GM10266 (cell line): ENCODE data around the gene CFI.

Experiments used
- DNase-seq: peaks from one replicate; pipeline ENCODE4 v3.0.0; 2012; ENCODE audit errors: extremely low spot score
- TF ChIP-seq, protein P1 (sequence below): IDR thresholded peaks from 2 replicates; pipeline ENCODE4 v1.5.1; 2012; ENCODE audit warnings: mild to moderate bottlenecking, low read depth; ENCODE audit not compliant: control insufficient read depth, insufficient read depth; ENCODE audit errors: missing control alignments

The CFI gene

DNA sequence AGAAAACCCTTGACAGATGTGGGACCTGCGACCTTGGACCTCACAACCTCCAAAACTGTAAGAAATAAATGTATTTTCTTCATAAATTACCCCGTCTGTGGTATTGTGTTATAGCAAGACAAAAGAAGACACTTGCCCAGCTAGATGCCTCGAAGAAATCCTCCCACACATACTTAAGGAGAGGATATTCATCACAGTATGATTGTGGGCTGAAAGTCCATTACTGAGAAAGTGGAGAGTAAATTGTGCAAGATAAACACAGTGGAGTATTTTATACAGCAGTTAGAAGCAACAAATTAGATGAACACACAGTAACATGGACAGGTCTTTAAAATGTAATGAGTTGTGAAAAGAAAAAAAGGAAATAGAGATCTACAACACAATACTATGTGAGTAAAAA lies 46.1 kb downstream of the CFI start:
- no peak for DNase-seq
- TF ChIP-seq, protein P1, sequence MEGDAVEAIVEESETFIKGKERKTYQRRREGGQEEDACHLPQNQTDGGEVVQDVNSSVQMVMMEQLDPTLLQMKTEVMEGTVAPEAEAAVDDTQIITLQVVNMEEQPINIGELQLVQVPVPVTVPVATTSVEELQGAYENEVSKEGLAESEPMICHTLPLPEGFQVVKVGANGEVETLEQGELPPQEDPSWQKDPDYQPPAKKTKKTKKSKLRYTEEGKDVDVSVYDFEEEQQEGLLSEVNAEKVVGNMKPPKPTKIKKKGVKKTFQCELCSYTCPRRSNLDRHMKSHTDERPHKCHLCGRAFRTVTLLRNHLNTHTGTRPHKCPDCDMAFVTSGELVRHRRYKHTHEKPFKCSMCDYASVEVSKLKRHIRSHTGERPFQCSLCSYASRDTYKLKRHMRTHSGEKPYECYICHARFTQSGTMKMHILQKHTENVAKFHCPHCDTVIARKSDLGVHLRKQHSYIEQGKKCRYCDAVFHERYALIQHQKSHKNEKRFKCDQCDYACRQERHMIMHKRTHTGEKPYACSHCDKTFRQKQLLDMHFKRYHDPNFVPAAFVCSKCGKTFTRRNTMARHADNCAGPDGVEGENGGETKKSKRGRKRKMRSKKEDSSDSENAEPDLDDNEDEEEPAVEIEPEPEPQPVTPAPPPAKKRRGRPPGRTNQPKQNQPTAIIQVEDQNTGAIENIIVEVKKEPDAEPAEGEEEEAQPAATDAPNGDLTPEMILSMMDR = no peak

DNA sequence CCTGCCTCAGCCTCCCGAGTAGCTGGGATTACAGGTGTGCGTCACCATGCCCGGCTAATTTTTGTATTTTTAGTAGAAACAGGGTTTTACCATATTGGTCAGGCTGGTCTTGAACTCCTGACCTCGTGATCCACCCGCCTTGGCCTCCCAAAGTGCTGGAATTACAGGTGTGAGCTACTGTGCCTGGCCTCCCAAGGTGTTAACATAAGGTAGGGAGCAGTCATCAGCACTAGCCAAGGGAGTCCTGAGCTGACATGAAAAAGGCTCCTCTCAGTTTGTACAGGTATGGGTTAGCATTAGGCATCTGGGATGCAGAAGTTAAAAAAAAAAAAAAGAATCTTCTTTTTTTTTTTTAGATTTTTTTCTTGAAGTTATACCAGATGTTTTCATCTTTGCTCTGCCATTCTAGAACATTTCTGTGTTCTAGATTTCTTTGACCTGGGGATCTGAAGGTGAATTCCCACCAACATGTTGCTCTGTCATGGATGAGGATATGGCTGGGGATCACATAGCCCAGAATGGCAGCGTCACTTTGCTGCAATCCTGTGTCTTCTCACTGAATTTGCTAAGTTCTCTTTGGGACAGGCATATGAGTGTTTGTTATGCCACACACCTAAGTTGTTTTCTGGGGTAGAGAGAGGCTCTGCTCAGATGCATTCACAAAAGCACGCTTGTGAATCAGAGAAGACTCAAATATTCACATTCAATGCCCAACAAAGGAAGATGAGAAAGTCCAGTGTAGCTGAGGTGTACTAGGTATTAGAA lies 47.5 kb downstream of the CFI start:
- TF ChIP-seq, protein P1 = no peak
- no peak for DNase-seq

- TF ChIP-seq, protein P1 = no peak
- DNase-seq = no peak
Measured at GRCh38 chr4:109752525-109752924, 49.3 kb downstream of the CFI start.

DNA sequence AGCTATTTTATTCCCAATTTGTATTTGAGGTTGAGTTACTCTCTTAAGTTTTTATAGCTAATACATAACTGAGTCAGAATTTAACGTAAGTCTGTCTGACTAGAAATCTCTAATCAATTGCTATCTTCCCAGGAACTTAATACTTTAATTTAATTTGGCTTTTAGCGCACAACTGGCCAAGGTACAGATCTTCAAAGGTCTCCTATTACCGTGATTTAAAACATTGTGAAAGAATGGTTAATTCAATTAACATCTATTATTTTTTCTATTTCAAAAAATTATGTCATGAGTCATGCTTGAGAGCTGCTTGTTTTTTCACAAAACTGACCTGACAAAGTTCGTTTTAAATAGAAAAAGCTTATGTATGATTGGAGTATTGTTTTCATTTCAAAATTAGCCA lies 49.9 kb downstream of the CFI start:
- DNase-seq = no peak
- TF ChIP-seq, protein P1 = no peak

DNA sequence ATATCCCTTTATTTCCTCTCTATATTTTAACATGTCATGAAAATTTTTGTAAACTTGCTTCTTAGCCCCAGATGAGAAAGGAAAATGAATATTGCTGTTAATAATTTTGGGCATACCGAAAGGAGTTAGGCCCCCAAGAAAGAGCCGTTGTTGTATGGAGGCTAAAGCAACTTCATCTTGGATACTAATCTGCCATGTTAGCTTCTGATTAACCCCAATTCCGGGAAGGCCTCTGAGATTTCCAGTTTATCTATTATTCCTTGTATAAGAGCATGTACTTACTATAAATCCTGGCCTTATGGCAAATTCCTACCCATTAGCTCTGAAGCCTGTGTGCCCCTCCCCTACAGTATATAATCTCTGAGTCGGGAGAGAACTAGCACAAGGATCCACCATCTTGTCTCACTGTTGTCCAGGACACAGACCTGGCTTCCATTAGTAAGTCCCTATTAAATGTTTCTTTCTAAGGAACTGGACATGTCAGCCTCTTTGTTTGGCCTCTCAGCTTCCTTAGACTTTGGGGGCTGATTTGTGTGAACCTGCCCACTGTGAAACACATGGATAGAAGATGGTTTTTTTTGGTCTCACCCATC lies 51.1 kb downstream of the CFI start:
- TF ChIP-seq, protein P1 = no peak
- DNase-seq = no peak

DNA sequence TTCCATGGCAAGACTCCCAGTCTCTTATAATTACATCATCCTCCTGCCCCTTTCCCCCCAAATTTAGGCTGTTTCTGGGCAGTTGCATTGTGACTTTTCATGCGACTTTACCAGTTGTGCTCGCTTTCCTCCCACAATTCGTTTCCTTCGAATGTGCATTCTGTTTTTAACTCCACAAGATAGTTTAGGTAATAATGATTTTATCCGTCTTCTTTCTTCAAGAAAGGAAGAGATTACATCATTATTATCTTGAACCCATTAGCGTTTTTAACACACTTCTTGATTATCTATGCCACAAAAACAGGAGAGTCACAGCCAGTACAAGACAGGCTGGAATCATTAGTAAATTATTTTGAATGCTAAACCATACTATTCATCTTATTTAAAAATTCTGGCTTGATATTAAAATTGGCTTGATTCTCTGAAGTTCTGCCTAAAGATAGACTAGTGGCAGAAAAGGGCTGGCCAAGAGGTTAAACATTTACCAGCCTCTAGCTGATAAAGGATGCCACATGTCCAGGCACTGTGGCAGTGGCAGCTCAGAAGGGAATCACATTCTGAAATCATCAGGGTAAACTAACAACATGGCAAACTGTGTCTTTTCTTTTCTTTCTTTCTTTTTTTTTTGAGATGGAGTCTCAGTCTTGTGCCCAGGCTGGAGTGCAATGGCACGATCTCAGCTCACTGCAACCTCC lies 52.3 kb downstream of the CFI start:
- DNase-seq = no peak
- TF ChIP-seq, protein P1 = no peak

- DNase-seq = no peak
- TF ChIP-seq, protein P1 = no peak
Measured at GRCh38 chr4:109748114-109748513, 53.7 kb downstream of the CFI start.
